Naive thymus-derived CD8-positive, alpha-beta T cell (primary cell): Measurements from ENCODE around the gene DNAH8. TPM values are rescaled to one million over a fixed set of nuclear protein-coding genes. Genes with fewer than 3 reads are reported as not detected.

Experiments used
- ATAC-seq, 2 donors: fragments of 150-1000 bp; cut with Tn5 transposase in 1 of 2; sonication (Bioruptor Pico), chemical (Tn5 transposase) in 1 of 2; 1 replicate in 1 of 2; 2 replicates in 1 of 2; pipeline ENCODE4 v1.10.0; 2021; ENCODE audit warnings: mild to moderate bottlenecking in 2 of 2, moderate library complexity in 2 of 2
- POLR2A ChIA-PET: fragments of 350-600 bp; sonication (Branson Sonifier 250); formaldehyde crosslinking; loops from one replicate; lab custom pipeline; 2021; ENCODE audit warnings: antibody characterized with exemption; lab: Charles Lee
- DNase-seq, 10 donors: peaks; one replicate each; pipeline versions ENCODE4 v3.0.0 to v3.0.0-alpha.2; 2020 to 2022
- H3K27ac Mint-ChIP-seq, 10 donors: one replicate each; pipeline ENCODE4 v1.8.0; 2020 to 2022; ENCODE audit warnings: mild to moderate bottlenecking in 10 of 10, mixed read lengths in 10 of 10, moderate library complexity in 4 of 10, inconsistent platforms in 1 of 10
- H3K27me3 Mint-ChIP-seq, 5 donors: one replicate each; pipeline ENCODE4 v1.8.0; 2021 to 2022; ENCODE audit warnings: mixed read lengths in 5 of 5
- H3K36me3 Mint-ChIP-seq, 3 donors: one replicate each; pipeline ENCODE4 v1.8.0; 2020 to 2022; ENCODE audit warnings: mixed read lengths in 3 of 3, mild to moderate bottlenecking in 2 of 3, inconsistent platforms in 1 of 3
- H3K4me1 Mint-ChIP-seq, 4 donors: one replicate each; pipeline ENCODE4 v1.8.0; 2021 to 2022; ENCODE audit warnings: mixed read lengths in 4 of 4
- H3K4me3 Mint-ChIP-seq, 10 donors: one replicate each; pipeline ENCODE4 v1.8.0; 2020 to 2022; ENCODE audit warnings: mild to moderate bottlenecking in 10 of 10, mixed read lengths in 10 of 10, moderate library complexity in 6 of 10, inconsistent platforms in 1 of 10
- H3K9me3 Mint-ChIP-seq, 9 donors: one replicate each; pipeline ENCODE4 v1.8.0; 2020 to 2022; ENCODE audit warnings: mixed read lengths in 9 of 9, mild to moderate bottlenecking in 3 of 9, inconsistent platforms in 1 of 9, moderate library complexity in 1 of 9
- polyA plus RNA-seq, 3 donors: library from polyadenylated mRNA; unstranded; fragments of 300-500 nt; fragmentation: Illumina TruSeq; gene quantifications; one replicate each; pipeline ENCODE4 v1.2.3, GENCODE V29; 2021
- total RNA-seq, 8 experiments: library from RNA in 2 of 8; stranded (reverse) in 2 of 8; gene quantifications; one replicate each; pipeline ENCODE4 v1.2.3 and lab custom pipeline; 2021 to 2026

The DNAH8 gene
- total and polyA plus RNA-seq, 5 experiments from 2014 or later = not detected

DNA sequence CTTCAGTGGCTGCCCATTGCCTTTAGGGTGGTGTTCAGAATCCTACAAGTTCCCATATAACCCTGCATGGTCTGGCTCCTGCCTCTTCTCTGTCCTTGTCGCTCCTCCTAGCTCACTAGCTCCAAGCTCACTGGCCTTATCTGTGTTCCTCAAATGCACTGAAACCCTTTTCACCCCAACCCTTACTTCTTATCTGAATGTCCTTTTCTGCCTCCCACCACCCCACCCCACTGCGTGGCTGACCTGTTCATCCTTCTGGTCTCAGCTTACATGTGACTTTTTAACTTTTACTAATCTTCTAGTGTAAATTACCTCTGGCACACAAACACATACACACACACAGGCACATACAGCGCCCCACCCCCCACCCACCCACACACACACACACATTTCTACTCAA, 292.5 kb downstream of the DNAH8 start:
- no peak for DNase-seq
- Mint-ChIP-seq H3K4me1 (peaks cover 0 to 2% (median 0%) of the 10 kb centered on the region in 4 donors), H3K27me3 (peaks cover 17 to 53% (median 21%) of the 10 kb centered on the region in 5 donors), H3K9me3 (no peaks in the 10 kb centered on the region), H3K27ac (no peak overlapping the region), H3K36me3 (no peaks in the 10 kb centered on the region), H3K4me3 (no peak overlapping the region)
- ATAC-seq = no peak
- POLR2A ChIA-PET = no interaction called here

DNA sequence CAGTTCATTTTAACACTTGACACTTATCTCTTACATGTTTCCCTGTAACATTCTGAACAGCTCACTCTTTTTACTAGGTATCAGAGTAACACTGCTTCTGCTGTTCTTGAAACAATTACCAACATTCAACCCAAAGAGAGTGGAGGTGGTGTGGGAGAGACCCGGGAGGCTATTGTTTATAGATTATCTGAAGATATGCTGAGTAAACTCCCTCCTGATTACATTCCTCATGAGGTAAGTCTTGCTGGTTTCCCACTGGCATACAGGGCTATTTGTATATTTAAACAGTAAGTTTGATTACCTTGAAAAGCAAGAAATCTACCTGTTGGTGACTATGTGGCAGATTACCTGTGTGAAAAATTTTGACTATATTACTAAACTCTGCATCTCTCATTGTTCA, 293.6 kb downstream of the DNAH8 start:
- ATAC-seq = no peak
- Mint-ChIP-seq H3K36me3 (no peaks in the 10 kb centered on the region), H3K27ac (no peak overlapping the region), H3K4me1 (peaks cover 0 to 2% (median 0%) of the 10 kb centered on the region in 4 donors), H3K9me3 (no peaks in the 10 kb centered on the region), H3K4me3 (no peak overlapping the region), H3K27me3 (peaks cover 17 to 62% (median 24%) of the 10 kb centered on the region in 5 donors)
- POLR2A ChIA-PET = no interaction called here
- DNase-seq = no peak

DNA sequence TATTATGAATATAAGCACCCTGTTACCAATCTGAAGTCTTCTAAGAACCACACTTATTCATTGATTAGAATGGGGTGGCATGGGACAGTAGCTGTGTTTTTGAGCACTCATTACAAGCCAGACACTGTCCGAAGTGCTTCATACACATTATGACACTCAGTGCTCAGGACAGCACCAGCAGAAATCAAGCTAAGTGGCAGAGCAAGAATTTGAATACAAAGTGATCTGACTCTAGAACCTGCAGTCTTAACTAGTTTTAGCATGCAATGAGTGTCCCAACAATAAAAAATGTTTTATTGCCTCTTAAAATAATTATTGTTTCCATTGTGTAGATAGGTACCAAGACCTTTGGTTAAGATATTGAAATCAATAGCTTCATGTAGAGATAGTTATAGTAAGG, 294.4 kb downstream of the DNAH8 start:
- H3K4me3 Mint-ChIP-seq = no peak overlapping the region
- no peaks in the 10 kb centered on the region for H3K9me3 Mint-ChIP-seq
- no peaks in the 10 kb centered on the region for H3K36me3 Mint-ChIP-seq
- no peak for ATAC-seq
- POLR2A ChIA-PET = no interaction called here
- peak overlapping the region in 1 of 10 donors; percentile 21 for H3K27ac Mint-ChIP-seq
- DNase-seq = no peak
- peaks cover 18 to 67% (median 28%) of the 10 kb centered on the region in 5 donors for H3K27me3 Mint-ChIP-seq
- peaks cover 0 to 2% (median 0%) of the 10 kb centered on the region in 4 donors for H3K4me1 Mint-ChIP-seq

DNA sequence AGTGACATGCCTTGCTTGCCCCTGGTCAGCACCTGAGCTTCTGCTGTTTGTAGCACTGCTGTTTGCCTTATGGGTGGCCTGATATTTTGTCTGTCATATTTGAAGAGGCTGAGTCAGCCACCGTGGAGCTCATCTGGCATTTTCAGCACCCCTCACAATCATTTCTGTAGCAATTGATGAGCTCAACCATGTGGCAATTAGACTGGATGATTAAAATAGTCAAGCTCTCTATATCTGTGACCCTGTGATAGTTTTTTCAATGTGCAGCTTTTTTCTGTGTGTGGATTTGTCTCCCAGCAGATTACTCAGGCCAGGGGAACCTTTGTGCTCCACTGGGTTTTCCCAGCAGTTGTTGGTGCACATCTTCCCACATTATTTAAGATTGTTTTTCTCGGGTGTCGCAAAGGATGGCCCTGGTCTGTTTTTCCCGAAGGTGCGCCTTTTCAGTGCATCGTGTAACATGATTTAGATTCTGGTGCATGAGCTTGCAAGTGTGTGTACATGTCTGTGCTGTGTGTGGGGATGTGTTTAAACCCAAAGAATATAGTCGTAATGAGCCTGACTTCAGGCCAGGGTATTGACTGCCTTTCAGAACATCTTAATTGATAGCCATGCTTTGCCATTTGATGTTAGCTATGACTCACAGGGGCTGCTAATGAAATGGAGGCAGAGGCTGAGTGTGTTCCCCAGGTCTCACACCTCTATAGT, 301.9 kb downstream of the DNAH8 start:
- no peak for ATAC-seq
- POLR2A ChIA-PET = no interaction called here

DNA sequence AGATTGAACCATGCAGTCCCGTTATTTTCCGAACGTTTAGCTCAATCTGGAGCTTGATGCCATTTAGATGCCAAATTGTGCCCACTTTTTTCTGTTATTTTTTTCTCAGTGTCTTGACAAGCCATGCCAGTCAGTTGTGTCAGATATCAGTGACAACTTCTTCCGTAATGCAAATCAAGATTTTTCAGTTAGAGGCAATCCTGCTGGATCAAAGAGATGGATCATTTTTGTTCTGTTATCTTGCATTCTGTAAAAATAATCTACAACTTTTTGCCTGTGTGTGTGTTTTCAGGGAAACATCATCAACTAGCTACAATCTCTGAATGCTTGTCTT, 302.4 kb downstream of the DNAH8 start:
- Mint-ChIP-seq H3K27ac (no peak overlapping the region), H3K4me1 (no peaks in the 10 kb centered on the region), H3K9me3 (peaks cover 0 to 5% (median 0%) of the 10 kb centered on the region in 9 donors), H3K4me3 (no peak overlapping the region), H3K36me3 (no peaks in the 10 kb centered on the region), H3K27me3 (peaks cover 7 to 22% (median 12%) of the 10 kb centered on the region in 5 donors)
- POLR2A ChIA-PET = no interaction called here
- DNase-seq = no peak
- ATAC-seq = no peak

More for the DNA sequence above, 301.9 kb downstream of the DNAH8 start:
- DNase-seq = no peak
- Mint-ChIP-seq H3K36me3 (no peaks in the 10 kb centered on the region), H3K27me3 (peaks cover 7 to 24% (median 17%) of the 10 kb centered on the region in 5 donors), H3K4me3 (no peak overlapping the region), H3K27ac (no peak overlapping the region), H3K9me3 (peaks cover 0 to 5% (median 0%) of the 10 kb centered on the region in 9 donors), H3K4me1 (no peaks in the 10 kb centered on the region)

DNA sequence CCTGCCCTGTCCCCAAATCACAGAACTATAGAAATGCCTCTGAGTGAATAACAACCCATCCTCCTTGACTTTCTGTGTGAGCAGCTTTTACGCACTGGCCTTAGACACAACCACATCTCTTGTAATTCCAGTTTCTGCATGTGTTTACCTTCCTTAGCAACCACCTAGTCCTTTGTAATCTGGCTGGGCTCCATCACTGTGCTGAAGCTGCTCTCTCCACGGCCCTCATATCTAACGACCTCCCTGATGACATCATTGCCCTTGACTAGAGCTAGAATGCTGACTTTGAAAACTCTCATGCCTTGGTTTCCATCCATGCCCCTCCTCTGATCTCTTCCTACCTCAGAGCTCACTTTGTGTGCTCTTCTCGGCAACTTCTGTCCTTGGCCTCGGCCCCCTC, 303.0 kb downstream of the DNAH8 start:
- POLR2A ChIA-PET = no interaction called here
- no peak overlapping the region for H3K4me3 Mint-ChIP-seq

DNA sequence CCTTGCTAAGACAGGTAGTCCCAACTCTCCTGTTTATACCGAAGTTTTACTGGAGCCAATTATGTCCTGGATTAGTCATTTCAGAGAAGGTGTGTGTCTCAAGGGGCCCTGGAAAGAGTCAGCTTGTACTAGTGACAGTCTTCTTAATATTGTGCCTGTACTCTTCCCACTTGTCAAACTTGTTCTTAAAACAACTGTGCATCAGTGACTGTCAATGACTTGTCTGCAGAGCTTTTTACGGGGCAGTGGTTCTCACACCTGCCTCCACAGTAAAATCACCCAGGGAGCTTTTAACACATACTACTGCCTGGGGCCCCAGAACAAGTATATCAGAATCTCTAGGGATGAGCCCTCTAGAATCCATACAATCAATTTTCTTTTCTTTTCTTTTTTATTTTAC, 305.0 kb downstream of the DNAH8 start:
- Mint-ChIP-seq H3K9me3 (peaks cover 0 to 5% (median 0%) of the 10 kb centered on the region in 9 donors), H3K27me3 (peaks cover 3 to 6% (median 3%) of the 10 kb centered on the region in 5 donors), H3K27ac (no peak overlapping the region), H3K36me3 (no peaks in the 10 kb centered on the region), H3K4me3 (no peak overlapping the region), H3K4me1 (no peaks in the 10 kb centered on the region)
- no peak for DNase-seq
- POLR2A ChIA-PET = no interaction called here
- no peak for ATAC-seq

More for the DNA sequence above, 303.0 kb downstream of the DNAH8 start:
- Mint-ChIP-seq H3K4me1 (no peaks in the 10 kb centered on the region), H3K27ac (no peak overlapping the region), H3K27me3 (peaks cover 7 to 19% (median 12%) of the 10 kb centered on the region in 5 donors), H3K9me3 (peaks cover 0 to 5% (median 0%) of the 10 kb centered on the region in 9 donors), H3K36me3 (no peaks in the 10 kb centered on the region)
- no peak for DNase-seq
- no peak for ATAC-seq

DNA sequence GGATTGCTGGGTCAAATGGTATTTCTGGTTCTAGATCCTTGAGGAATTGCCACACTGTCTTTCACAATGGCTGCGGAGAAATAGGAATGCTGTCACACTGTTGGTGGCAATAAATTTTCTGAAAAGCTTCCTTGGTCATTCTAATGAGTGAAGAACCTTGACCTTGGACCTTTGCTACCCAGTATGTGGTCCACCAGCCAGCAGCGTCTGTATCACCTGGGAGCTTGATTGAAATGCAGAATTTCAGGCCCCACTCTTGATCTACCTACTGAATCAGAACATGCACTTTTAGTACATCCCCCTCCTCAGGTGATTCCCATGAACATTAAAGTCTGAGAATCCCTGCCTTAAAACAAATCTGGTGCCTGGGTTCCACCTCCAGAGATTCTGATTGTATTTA, 305.9 kb downstream of the DNAH8 start:
- POLR2A ChIA-PET = no interaction called here
- no peaks in the 10 kb centered on the region for H3K4me1 Mint-ChIP-seq

DNA sequence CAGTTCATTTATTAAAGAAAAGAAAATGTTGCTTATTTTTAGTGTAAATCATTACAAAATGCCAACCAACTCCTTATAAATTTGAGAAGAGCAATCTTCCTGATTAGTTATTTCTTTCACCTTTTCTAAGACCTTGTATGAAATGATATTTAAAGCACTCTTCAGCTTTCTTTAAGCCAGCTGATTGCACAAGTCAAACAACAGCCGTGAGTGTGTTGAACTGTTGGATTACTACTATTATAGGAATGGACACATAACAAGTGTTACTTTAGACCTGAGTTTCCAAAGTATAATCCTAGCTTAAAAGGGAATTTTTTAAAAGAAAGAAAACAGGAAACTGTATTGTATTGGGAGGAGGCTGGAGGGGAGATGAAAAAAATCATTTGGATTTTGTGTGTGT, 306.7 kb downstream of the DNAH8 start:
- DNase-seq (no peak), ATAC-seq (no peak)
- Mint-ChIP-seq H3K27me3 (peaks cover 0 to 11% (median 1%) of the 10 kb centered on the region in 5 donors), H3K36me3 (no peaks in the 10 kb centered on the region), H3K4me1 (no peaks in the 10 kb centered on the region), H3K4me3 (no peak overlapping the region), H3K9me3 (no peaks in the 10 kb centered on the region), H3K27ac (no peak overlapping the region)
- POLR2A ChIA-PET = no interaction called here

More for the DNA sequence above, 305.9 kb downstream of the DNAH8 start:
- DNase-seq = no peak
- no peaks in the 10 kb centered on the region for H3K36me3 Mint-ChIP-seq
- no peak for ATAC-seq
- peaks cover 0 to 7% (median 4%) of the 10 kb centered on the region in 5 donors for H3K27me3 Mint-ChIP-seq
- H3K27ac Mint-ChIP-seq = no peak overlapping the region
- H3K4me3 Mint-ChIP-seq = no peak overlapping the region
- H3K9me3 Mint-ChIP-seq = no peaks in the 10 kb centered on the region

DNA sequence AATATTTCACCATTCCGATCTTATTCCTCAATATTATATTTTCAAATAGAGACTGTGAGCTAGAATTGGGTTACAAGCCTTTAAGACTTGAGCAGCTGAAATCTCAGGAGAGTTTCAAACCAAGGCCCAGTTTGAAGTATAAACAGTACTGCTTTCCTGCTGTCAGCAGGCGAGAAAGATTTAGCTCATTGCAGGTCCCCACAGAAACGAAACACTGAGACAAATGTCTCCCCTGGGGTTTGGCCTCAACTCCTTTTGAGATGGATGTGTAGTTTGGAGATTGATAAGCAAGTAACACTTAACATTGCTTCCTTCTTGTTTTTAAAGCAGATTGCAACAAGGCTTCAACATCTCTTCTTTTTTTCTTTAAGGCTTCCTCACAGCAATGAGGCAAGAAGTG, 311.1 kb downstream of the DNAH8 start:
- no peaks in the 10 kb centered on the region for H3K36me3 Mint-ChIP-seq
- peaks cover 5 to 36% (median 12%) of the 10 kb centered on the region in 5 donors for H3K27me3 Mint-ChIP-seq
- no peak overlapping the region for H3K4me3 Mint-ChIP-seq
- H3K27ac Mint-ChIP-seq = no peak overlapping the region
- ATAC-seq = no peak
- H3K9me3 Mint-ChIP-seq = no peaks in the 10 kb centered on the region
- DNase-seq = no peak
- no peaks in the 10 kb centered on the region for H3K4me1 Mint-ChIP-seq
- POLR2A ChIA-PET = no interaction called here

DNA sequence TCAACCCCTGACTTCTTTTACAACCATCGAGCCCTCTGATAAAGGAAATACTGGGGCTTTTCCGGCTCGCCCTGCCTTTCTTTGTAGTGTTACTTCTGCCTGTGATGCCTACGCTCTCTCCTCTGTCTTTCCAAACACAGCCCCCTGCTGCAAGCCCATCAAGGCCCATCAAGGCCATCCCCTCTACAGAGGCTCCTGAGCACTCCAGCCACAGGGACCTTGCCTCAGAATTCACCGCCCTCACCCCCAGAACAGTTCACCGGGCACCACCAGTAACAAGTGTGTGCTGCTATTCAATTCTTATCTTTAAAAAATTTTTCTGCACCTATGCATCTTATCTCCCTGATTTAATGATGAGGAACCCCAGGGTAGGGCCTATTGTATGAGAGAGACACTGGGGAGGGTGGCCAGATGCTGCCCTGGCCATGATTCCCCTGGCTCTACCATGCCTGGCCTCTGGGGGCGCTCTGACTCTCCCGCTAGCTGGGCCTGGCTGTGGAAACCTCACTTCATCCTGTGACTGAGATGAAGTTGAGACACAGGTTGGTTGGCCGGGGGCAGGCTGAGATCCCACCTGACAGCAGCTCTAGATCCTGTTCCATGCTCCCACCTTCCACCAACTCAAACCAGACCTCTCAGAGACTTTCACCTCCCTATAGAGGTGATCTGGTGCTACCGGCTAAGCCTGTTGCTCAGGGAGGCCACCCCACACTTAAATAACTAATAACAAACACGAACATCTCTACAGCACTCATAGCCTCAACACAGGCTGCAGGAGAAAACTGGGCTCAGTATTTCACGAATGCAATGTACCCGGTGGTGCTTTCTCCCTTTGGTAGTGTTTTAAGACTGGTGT, 314.3 kb downstream of the DNAH8 start:
- H3K36me3 Mint-ChIP-seq = no peaks in the 10 kb centered on the region
- ATAC-seq (peak in 1 of 2 donors; percentile 44), DNase-seq (peak in 7 of 10 donors; percentile 6 to 37 (median 19))
- H3K4me1 Mint-ChIP-seq = no peaks in the 10 kb centered on the region
- H3K9me3 Mint-ChIP-seq = no peaks in the 10 kb centered on the region
- no peak overlapping the region for H3K4me3 Mint-ChIP-seq
- POLR2A ChIA-PET = no interaction called here
- H3K27ac Mint-ChIP-seq = no peak overlapping the region
- H3K27me3 Mint-ChIP-seq = peaks cover 9 to 51% (median 28%) of the 10 kb centered on the region in 5 donors

DNA sequence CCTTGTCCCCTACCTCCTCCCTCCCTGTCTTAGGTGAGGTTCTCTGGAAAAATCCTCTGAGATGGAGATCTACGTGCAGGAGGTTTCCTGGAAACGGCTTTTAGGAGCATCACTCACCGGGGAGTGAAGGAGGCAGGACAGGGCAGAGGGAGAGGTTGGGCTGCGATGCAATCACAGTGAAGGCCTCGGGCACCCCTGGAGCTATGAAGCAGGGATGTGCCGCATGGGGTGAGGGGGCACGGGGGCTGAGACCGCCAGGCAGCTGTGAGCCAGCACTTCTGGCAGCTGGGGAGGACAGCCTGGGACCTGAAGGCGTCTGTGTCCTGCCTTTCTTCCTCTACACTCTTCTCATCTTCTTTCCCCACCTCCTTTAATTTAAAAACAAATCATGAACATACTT, 320.6 kb downstream of the DNAH8 start:
- no peak overlapping the region for H3K27ac Mint-ChIP-seq
- DNase-seq = no peak
- no peaks in the 10 kb centered on the region for H3K36me3 Mint-ChIP-seq
- H3K27me3 Mint-ChIP-seq = peaks cover 28 to 57% (median 40%) of the 10 kb centered on the region in 5 donors
- peaks cover 0 to 2% (median 0%) of the 10 kb centered on the region in 4 donors for H3K4me1 Mint-ChIP-seq
- ATAC-seq = no peak
- no peaks in the 10 kb centered on the region for H3K9me3 Mint-ChIP-seq
- POLR2A ChIA-PET = no interaction called here
- no peak overlapping the region for H3K4me3 Mint-ChIP-seq

DNA sequence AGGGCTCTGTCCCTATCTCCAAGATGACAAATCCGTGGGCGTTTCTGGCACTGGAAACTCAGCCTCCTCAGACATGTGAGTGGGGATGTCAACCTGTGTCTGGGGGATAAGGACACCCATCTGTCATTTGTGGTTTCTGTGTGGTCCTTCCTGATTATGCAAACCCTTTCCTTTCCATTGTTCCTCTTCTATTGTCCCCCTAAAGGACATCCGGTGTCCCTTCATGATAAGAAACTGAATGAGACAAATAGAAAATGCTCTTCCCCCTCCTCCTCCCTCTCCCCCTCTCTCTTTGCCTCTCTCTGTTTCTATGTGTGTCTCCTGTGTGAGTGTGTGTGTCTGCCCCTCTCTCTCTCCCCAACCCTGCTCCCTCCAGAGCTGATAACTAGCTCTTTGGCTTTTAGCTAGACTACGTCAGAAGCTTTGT, 322.0 kb downstream of the DNAH8 start:
- POLR2A ChIA-PET = no interaction called here
- H3K9me3 Mint-ChIP-seq = no peaks in the 10 kb centered on the region
- ATAC-seq (no peak), DNase-seq (no peak)
- peaks cover 28 to 63% (median 45%) of the 10 kb centered on the region in 5 donors for H3K27me3 Mint-ChIP-seq
- no peaks in the 10 kb centered on the region for H3K36me3 Mint-ChIP-seq
- no peak overlapping the region for H3K27ac Mint-ChIP-seq
- H3K4me3 Mint-ChIP-seq = no peak overlapping the region
- H3K4me1 Mint-ChIP-seq = peaks cover 0 to 4% (median under 1%) of the 10 kb centered on the region in 4 donors
